IPS-15b (cell line): Measurements from ENCODE around the gene ZC3H7A.

Source experiments
- H3K27me3 ChIP-seq: one replicate; pipeline ENCODE4 v1.6.1; 2013; ENCODE audit warnings: low read length; ENCODE audit not compliant: control insufficient read depth, insufficient read depth
- H3K36me3 ChIP-seq: one replicate; pipeline ENCODE4 v1.6.1; 2013; ENCODE audit warnings: low read length; ENCODE audit not compliant: control insufficient read depth, insufficient read depth
- H3K4me1 ChIP-seq: one replicate; pipeline ENCODE4 v1.6.1; 2013; ENCODE audit warnings: mild to moderate bottlenecking, low read length; ENCODE audit not compliant: control insufficient read depth, insufficient read depth
- H3K4me3 ChIP-seq: one replicate; pipeline ENCODE4 v1.5.1; 2013; ENCODE audit warnings: low read depth, low read length
- H3K9ac ChIP-seq: one replicate; pipeline ENCODE4 v1.6.1; 2013; ENCODE audit warnings: low read depth, mild to moderate bottlenecking, low read length
- H3K9me3 ChIP-seq: one replicate; pipeline ENCODE4 v1.6.1; 2013; ENCODE audit warnings: mild to moderate bottlenecking, low read length; ENCODE audit not compliant: control insufficient read depth, insufficient read depth

ZC3H7A gene

GRCh38 chr16:11757671-11758545 lies 39.1 kb downstream of the ZC3H7A start:
- Histone ChIP-seq H3K9me3 (no peaks in the 10 kb centered on the region), H3K36me3 (peaks cover 17% of the 10 kb centered on the region), H3K4me3 (no peak overlapping the region), H3K27me3 (no peaks in the 10 kb centered on the region), H3K9ac (no peak overlapping the region), H3K4me1 (no peaks in the 10 kb centered on the region)

- Histone ChIP-seq H3K36me3 (peaks cover 21% of the 10 kb centered on the region), H3K27me3 (no peaks in the 10 kb centered on the region), H3K4me1 (no peaks in the 10 kb centered on the region), H3K4me3 (no peak overlapping the region), H3K9me3 (no peaks in the 10 kb centered on the region), H3K9ac (no peak overlapping the region)
Observed at GRCh38 chr16:11756248-11756647, 40.8 kb downstream of the ZC3H7A start.

- Histone ChIP-seq H3K9me3 (no peaks in the 10 kb centered on the region), H3K4me1 (no peaks in the 10 kb centered on the region), H3K27me3 (no peaks in the 10 kb centered on the region), H3K36me3 (peaks cover 23% of the 10 kb centered on the region), H3K9ac (no peak overlapping the region), H3K4me3 (no peak overlapping the region)
Observed at GRCh38 chr16:11755022-11755760, 41.9 kb downstream of the ZC3H7A start.

GRCh38 chr16:11752856-11753255 lies 44.2 kb downstream of the ZC3H7A start:
- Histone ChIP-seq H3K27me3 (no peaks in the 10 kb centered on the region), H3K9me3 (no peaks in the 10 kb centered on the region), H3K36me3 (peaks cover 19% of the 10 kb centered on the region), H3K4me3 (no peak overlapping the region), H3K9ac (no peak overlapping the region), H3K4me1 (no peaks in the 10 kb centered on the region)

GRCh38 chr16:11750056-11750455 lies 47.0 kb downstream of the ZC3H7A start:
- no peaks in the 10 kb centered on the region for H3K9me3 ChIP-seq
- H3K4me3 ChIP-seq: no peak overlapping the region
- H3K4me1 ChIP-seq: no peaks in the 10 kb centered on the region
- peaks cover 10% of the 10 kb centered on the region for H3K36me3 ChIP-seq
- no peaks in the 10 kb centered on the region for H3K27me3 ChIP-seq
- H3K9ac ChIP-seq: no peak overlapping the region

- H3K4me1 ChIP-seq: no peaks in the 10 kb centered on the region
- H3K4me3 ChIP-seq: no peak overlapping the region
- no peaks in the 10 kb centered on the region for H3K9me3 ChIP-seq
- H3K27me3 ChIP-seq: no peaks in the 10 kb centered on the region
- H3K36me3 ChIP-seq: peaks cover 10% of the 10 kb centered on the region
- no peak overlapping the region for H3K9ac ChIP-seq
Observed at GRCh38 chr16:11748404-11749254, 48.4 kb downstream of the ZC3H7A start.

- Histone ChIP-seq H3K36me3 (peaks cover 8% of the 10 kb centered on the region), H3K9me3 (no peaks in the 10 kb centered on the region), H3K9ac (no peak overlapping the region), H3K4me1 (no peaks in the 10 kb centered on the region), H3K4me3 (no peak overlapping the region), H3K27me3 (no peaks in the 10 kb centered on the region)
Observed at GRCh38 chr16:11747949-11748403, 49.1 kb downstream of the ZC3H7A start.

GRCh38 chr16:11744075-11744470 lies 53.0 kb downstream of the ZC3H7A start:
- no peak overlapping the region for H3K9ac ChIP-seq
- H3K36me3 ChIP-seq: no peaks in the 10 kb centered on the region
- H3K4me3 ChIP-seq: no peak overlapping the region
- no peaks in the 10 kb centered on the region for H3K9me3 ChIP-seq
- H3K27me3 ChIP-seq: no peaks in the 10 kb centered on the region
- H3K4me1 ChIP-seq: peaks cover 3% of the 10 kb centered on the region

- Histone ChIP-seq H3K9me3 (no peaks in the 10 kb centered on the region), H3K4me3 (peak overlapping the region; percentile 89), H3K36me3 (no peaks in the 10 kb centered on the region), H3K4me1 (peaks cover 3% of the 10 kb centered on the region), H3K9ac (peak overlapping the region; percentile 47), H3K27me3 (no peaks in the 10 kb centered on the region)
Observed at GRCh38 chr16:11743308-11744074, 53.6 kb downstream of the ZC3H7A start.

- Histone ChIP-seq H3K27me3 (no peaks in the 10 kb centered on the region), H3K4me3 (peak within 1 kb of the TSS; percentile 89), H3K4me1 (peaks cover 3% of the 10 kb centered on the region), H3K36me3 (no peaks in the 10 kb centered on the region), H3K9me3 (no peaks in the 10 kb centered on the region), H3K9ac (peak within 1 kb of the TSS; percentile 73)
Observed at GRCh38 chr16:11742536-11743307, 54.3 kb downstream of the ZC3H7A start, which contains the start of gene TXNDC11. TXNDC11 (minus strand) TSS chr16:11742857; CDS start chr16:11742730, 127 bp downstream.
